Measurements from ENCODE around the gene RCL1.
"Not testable (repeated sequence)": the region's sequence is repeated elsewhere in the genome, so short reads cannot be mapped to it uniquely, and the experiment has no call there.

RCL1 gene

GRCh38 chr9:4792572-4793458 lies at the start of gene RCL1:
TSS of gene RCL1 (plus strand) at chr9:4792944. CDS start at chr9:4793092, 148 bp downstream.
- peak; percentile 98 to 100 (median 99) for DNase-seq

GRCh38 chr9:4743131-4743875 lies 49.4 kb upstream of the RCL1 start:
- DNase-seq = peak; percentile 30 to 56 (median 37)

- peak in 1 of 3 donors; percentile 34 for DNase-seq
Measured at GRCh38 chr9:4746278-4747030, 46.3 kb upstream of the RCL1 start.

GRCh38 chr9:4748612-4749011 lies 44.1 kb upstream of the RCL1 start:
- no peak for DNase-seq

- DNase-seq = peak; percentile 59 to 80 (median 73)
Measured at GRCh38 chr9:4750023-4750673, 42.6 kb upstream of the RCL1 start.

- DNase-seq = not testable (repeated sequence)
Measured at GRCh38 chr9:4754530-4754929, 38.2 kb upstream of the RCL1 start.

- no peak for DNase-seq
Measured at GRCh38 chr9:4755026-4755609, 37.6 kb upstream of the RCL1 start.

GRCh38 chr9:4756420-4756819 lies 36.3 kb upstream of the RCL1 start:
- DNase-seq = no peak

GRCh38 chr9:4760122-4760521 lies 32.6 kb upstream of the RCL1 start:
- peak; percentile 57 to 72 (median 63) for DNase-seq

- peak; percentile 66 to 69 (median 67) for DNase-seq
Measured at GRCh38 chr9:4762108-4762885, 30.4 kb upstream of the RCL1 start.

- peak; percentile 82 to 94 (median 90) for DNase-seq
Measured at GRCh38 chr9:4762886-4763541, 29.7 kb upstream of the RCL1 start.

GRCh38 chr9:4764033-4764432 lies 28.7 kb upstream of the RCL1 start:
- DNase-seq = no peak

GRCh38 chr9:4768681-4769080 lies 24.1 kb upstream of the RCL1 start:
- DNase-seq = no peak

GRCh38 chr9:4769321-4770080 lies 23.2 kb upstream of the RCL1 start:
- DNase-seq = peak in 1 of 3 donors; percentile 29

- no peak for DNase-seq
Measured at GRCh38 chr9:4771788-4772187, 21.0 kb upstream of the RCL1 start.

- no peak for DNase-seq
Measured at GRCh38 chr9:4774209-4774608, 18.5 kb upstream of the RCL1 start.

- DNase-seq = not testable (repeated sequence)
Measured at GRCh38 chr9:4774958-4775357, 17.8 kb upstream of the RCL1 start.

- DNase-seq = no peak
Measured at GRCh38 chr9:4780651-4781050, 12.1 kb upstream of the RCL1 start.

GRCh38 chr9:4781408-4781807 lies 11.3 kb upstream of the RCL1 start:
- no peak for DNase-seq

- DNase-seq = not testable (repeated sequence)
Measured at GRCh38 chr9:4783191-4783590, 9.6 kb upstream of the RCL1 start.

All from suppressor macrophage treated with lipopolysaccharide for 1 hour (primary cell).